PC-9 (cell line): ENCODE measurements around the gene RFTN1. TPM values are rescaled to one million over a fixed set of nuclear protein-coding genes. Genes with fewer than 3 reads are reported as not detected.

Source experiments
- BruUV-seq: library from RNA; stranded (reverse); fragments of 400-500 nt; replicated peaks from 2 replicates; lab custom pipeline; 2021; lab: Mats Ljungman, UMichigan
- CTCF ChIA-PET: fragments of 300-600 bp; sonication (Branson Sonifier 250); formaldehyde crosslinking; loops from one replicate; lab custom pipeline; 2022; ENCODE audit warnings: antibody characterized with exemption; lab: Charles Lee
- POLR2A ChIA-PET: fragments of 300-600 bp; sonication (Branson Sonifier 250); formaldehyde crosslinking; loops from one replicate; lab custom pipeline; 2022; ENCODE audit warnings: antibody characterized with exemption; ENCODE audit not compliant: unreplicated experiment; lab: Charles Lee
- DNase-seq, 2 experiments: peaks; one replicate each; pipeline versions ENCODE4 v3.0.0 to v3.0.0-alpha.2; 2015 to 2022; ENCODE audit warnings: mixed read lengths in 1 of 2
- H2AFZ ChIP-seq: fragments of 200-600 bp; sonication (generic); 2 replicates; pipeline ENCODE4 v1.8.1; 2017; ENCODE audit warnings: antibody characterized with exemption
- H3F3A ChIP-seq: fragments of 200-600 bp; sonication (generic); 2 replicates; pipeline ENCODE4 v1.8.1; 2017; ENCODE audit warnings: antibody characterized with exemption, mild to moderate bottlenecking, low read depth; ENCODE audit not compliant: insufficient read depth
- H3K27ac ChIP-seq: fragments of 200-600 bp; sonication (generic); 2 replicates; pipeline ENCODE4 v1.6.1; 2016; ENCODE audit warnings: mixed run types
- H3K27me3 ChIP-seq: fragments of 200-600 bp; sonication (generic); 2 replicates; pipeline ENCODE4 v1.6.1; 2016; ENCODE audit warnings: low read depth, mixed run types; ENCODE audit not compliant: insufficient read depth
- H3K36me3 ChIP-seq: fragments of 200-600 bp; sonication (generic); 2 replicates; pipeline ENCODE4 v1.6.1; 2016; ENCODE audit warnings: low read depth, mixed run types
- H3K4me1 ChIP-seq: fragments of 200-600 bp; sonication (generic); replicated peaks from 2 replicates; pipeline ENCODE4 v1.6.1; 2016; ENCODE audit warnings: mixed run types; ENCODE audit not compliant: insufficient read depth
- H3K4me2 ChIP-seq: fragments of 200-600 bp; sonication (generic); 2 replicates; pipeline ENCODE4 v1.6.1; 2017; ENCODE audit warnings: mixed run types
- H3K4me3 ChIP-seq: fragments of 200-600 bp; sonication (generic); 2 replicates; pipeline ENCODE4 v1.6.1; 2016; ENCODE audit warnings: mixed run types
- H3K79me2 ChIP-seq: fragments of 200-600 bp; sonication (generic); 2 replicates; pipeline ENCODE4 v1.6.1; 2017; ENCODE audit warnings: low read depth, mixed run types
- H3K9me2 ChIP-seq: fragments of 200-600 bp; sonication (generic); 2 replicates; pipeline ENCODE4 v1.8.1; 2017; ENCODE audit warnings: mild to moderate bottlenecking; ENCODE audit not compliant: insufficient read depth
- H3K9me3 ChIP-seq: fragments of 200-600 bp; sonication (generic); 2 replicates; pipeline ENCODE4 v1.8.1; 2016; ENCODE audit warnings: low read depth; ENCODE audit not compliant: insufficient read depth
- H4K20me1 ChIP-seq: fragments of 200-600 bp; sonication (generic); 2 replicates; pipeline ENCODE4 v1.8.1; 2017; ENCODE audit not compliant: insufficient read depth
- EZH2 ChIP-seq: fragments of 200-600 bp; sonication (generic); IDR thresholded peaks from 2 replicates; pipeline ENCODE4 v1.8.0; 2017; ENCODE audit warnings: antibody characterized with exemption, low read depth
- intact Hi-C: fragments of 100-400 bp; cut with micrococcal nuclease; formaldehyde crosslinking; loops from one replicate; pipeline ENCODE4 v1.10.0; 2022; ENCODE audit not compliant: unreplicated experiment
- total RNA-seq: library from RNA; stranded (reverse); gene quantifications from 2 replicates; pipeline ENCODE4 v1.2.3, GENCODE V29; 2021
- TF ChIP-seq, protein P1 (sequence below): fragments of 200-600 bp; sonication (generic); conservative IDR thresholded peaks from 2 replicates; pipeline ENCODE4 v1.6.1; 2017; ENCODE audit warnings: mixed run types, antibody characterized with exemption, mild to moderate bottlenecking, moderate library complexity

Gene RFTN1
- total RNA-seq, 1 experiment from 2014 or later: 0.41 TPM

GRCh38 chr3:16377196-16377595 is 136.3 kb downstream of the RFTN1 start:
- intact Hi-C loops: no loop called here
- Histone ChIP-seq H3K9me3 (peaks cover 3% of the 10 kb centered on the region; the same call in 1 of the 2 replicates), H3K4me3 (no peak overlapping the region), H3K9me2 (no peaks in the 10 kb centered on the region), H3F3A (no peaks in the 10 kb centered on the region), H3K27ac (no peak overlapping the region), H3K4me1 (no peaks in the 10 kb centered on the region), H2AFZ (no peak overlapping the region), H3K36me3 (no peaks in the 10 kb centered on the region), H3K27me3 (no peaks in the 10 kb centered on the region; the same call in 1 of the 2 replicates), H4K20me1 (no peaks in the 10 kb centered on the region), H3K4me2 (no peak overlapping the region), H3K79me2 (no peaks in the 10 kb centered on the region)
- POLR2A ChIA-PET: no interaction called here
- CTCF ChIA-PET: no interaction called here
- no peak for DNase-seq
- TF ChIP-seq, protein P1, sequence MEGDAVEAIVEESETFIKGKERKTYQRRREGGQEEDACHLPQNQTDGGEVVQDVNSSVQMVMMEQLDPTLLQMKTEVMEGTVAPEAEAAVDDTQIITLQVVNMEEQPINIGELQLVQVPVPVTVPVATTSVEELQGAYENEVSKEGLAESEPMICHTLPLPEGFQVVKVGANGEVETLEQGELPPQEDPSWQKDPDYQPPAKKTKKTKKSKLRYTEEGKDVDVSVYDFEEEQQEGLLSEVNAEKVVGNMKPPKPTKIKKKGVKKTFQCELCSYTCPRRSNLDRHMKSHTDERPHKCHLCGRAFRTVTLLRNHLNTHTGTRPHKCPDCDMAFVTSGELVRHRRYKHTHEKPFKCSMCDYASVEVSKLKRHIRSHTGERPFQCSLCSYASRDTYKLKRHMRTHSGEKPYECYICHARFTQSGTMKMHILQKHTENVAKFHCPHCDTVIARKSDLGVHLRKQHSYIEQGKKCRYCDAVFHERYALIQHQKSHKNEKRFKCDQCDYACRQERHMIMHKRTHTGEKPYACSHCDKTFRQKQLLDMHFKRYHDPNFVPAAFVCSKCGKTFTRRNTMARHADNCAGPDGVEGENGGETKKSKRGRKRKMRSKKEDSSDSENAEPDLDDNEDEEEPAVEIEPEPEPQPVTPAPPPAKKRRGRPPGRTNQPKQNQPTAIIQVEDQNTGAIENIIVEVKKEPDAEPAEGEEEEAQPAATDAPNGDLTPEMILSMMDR: no peak
- no peak for TF ChIP-seq EZH2
- BruUV-seq: no TSS peak

DNA sequence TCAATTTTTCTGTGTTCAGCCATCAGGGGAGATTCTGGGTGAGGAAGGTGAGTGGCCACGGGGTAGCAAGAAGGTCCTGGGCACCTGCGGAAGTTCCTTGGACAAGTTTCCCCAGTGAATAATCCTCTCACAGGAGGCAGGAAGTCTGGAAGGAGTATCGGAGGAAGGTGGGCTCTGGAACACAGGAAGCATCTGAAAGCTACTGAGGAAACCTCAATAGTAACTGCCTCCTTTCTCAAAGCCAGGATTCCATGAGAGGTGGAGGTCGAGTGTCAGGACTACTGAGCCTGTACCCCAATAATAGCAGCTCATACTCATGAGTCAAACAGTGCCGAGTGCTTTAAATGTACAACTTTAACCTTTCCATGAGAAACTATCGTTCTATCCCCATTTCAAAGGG is 137.6 kb downstream of the RFTN1 start:
- Histone ChIP-seq H3K27me3 (no peaks in the 10 kb centered on the region; the same call in 1 of the 2 replicates), H3K9me2 (no peaks in the 10 kb centered on the region), H3K4me1 (no peaks in the 10 kb centered on the region), H3K4me3 (no peak overlapping the region), H3K36me3 (no peaks in the 10 kb centered on the region), H3K79me2 (no peaks in the 10 kb centered on the region), H4K20me1 (no peaks in the 10 kb centered on the region), H2AFZ (no peak overlapping the region), H3K9me3 (peaks cover 3% of the 10 kb centered on the region; the same call in 1 of the 2 replicates), H3K4me2 (no peak overlapping the region), H3K27ac (no peak overlapping the region), H3F3A (no peaks in the 10 kb centered on the region)
- POLR2A ChIA-PET: no interaction called here
- DNase-seq: no peak
- TF ChIP-seq, protein P1: no peak
- TF ChIP-seq EZH2: no peak
- BruUV-seq: no TSS peak
- CTCF ChIA-PET: no interaction called here
- intact Hi-C loops: no loop called here

DNA sequence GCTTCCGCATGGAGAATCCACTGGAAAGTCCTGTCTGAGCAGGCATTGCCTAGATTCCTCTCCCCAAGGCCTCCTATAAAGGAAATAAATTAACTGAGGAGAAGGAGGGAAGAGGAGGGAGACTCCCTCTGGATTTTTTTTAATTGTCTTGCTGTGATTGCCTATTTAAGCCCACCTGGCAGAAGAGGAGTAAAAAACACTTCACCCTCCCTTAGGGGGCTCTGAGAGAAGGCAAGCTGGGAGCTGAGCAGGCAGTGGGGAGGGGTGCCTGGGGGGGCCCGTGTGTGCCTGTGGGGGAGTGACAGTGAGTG is 138.6 kb downstream of the RFTN1 start:
- Histone ChIP-seq H3K9me2 (no peaks in the 10 kb centered on the region), H3F3A (no peaks in the 10 kb centered on the region), H3K79me2 (no peaks in the 10 kb centered on the region), H3K36me3 (no peaks in the 10 kb centered on the region), H2AFZ (no peak overlapping the region), H3K27ac (no peak overlapping the region), H3K4me2 (no peak overlapping the region), H3K4me1 (no peaks in the 10 kb centered on the region), H3K27me3 (no peaks in the 10 kb centered on the region; the same call in 1 of the 2 replicates), H4K20me1 (no peaks in the 10 kb centered on the region), H3K9me3 (peaks cover 3% of the 10 kb centered on the region; the same call in 1 of the 2 replicates), H3K4me3 (no peak overlapping the region)
- BruUV-seq: no TSS peak
- POLR2A ChIA-PET: interaction anchor here (0.5 kb wide), 1 partner anchor 11 kb away, joined by 3 read pairs; no protein-coding TSS in a partner anchor
- no peak for TF ChIP-seq EZH2
- TF ChIP-seq, protein P1: no peak
- CTCF ChIA-PET: no interaction called here
- DNase-seq: no peak
- intact Hi-C loops: no loop called here
